GM13977 (cell line): ENCODE measurements around the gene SEMA6B.

ENCODE experiments used
- DNase-seq: peaks from one replicate; pipeline ENCODE4 v3.0.0; 2012; ENCODE audit warnings: low spot score
- CTCF ChIP-seq: IDR thresholded peaks from 2 replicates; pipeline ENCODE4 v1.5.1; 2012; ENCODE audit warnings: mild to moderate bottlenecking, control low read depth; ENCODE audit not compliant: insufficient read depth; ENCODE audit errors: extremely low read depth, missing control alignments
- in situ Hi-C: fragments of 300-500 bp; cut with MboI; formaldehyde crosslinking; loops from one replicate; pipeline ENCODE4 v1.12.0; 2022; ENCODE audit warnings: low sequenced_read_pairs, low pct_unique_long_range_greater_than_20kb, mixed read lengths, inconsistent platforms; ENCODE audit not compliant: unreplicated experiment

SEMA6B gene

GRCh38 chr19:4559569-4559968 is at the start of gene SEMA6B:
Gene SEMA6B, minus strand, starts transcription at chr19:4559684. Its CDS starts 1,227 bp downstream, at chr19:4558457.
- in situ Hi-C loops, result no loop called here
- TF ChIP-seq CTCF, result no peak

GRCh38 chr19:4606921-4607678 is 47.6 kb upstream of the SEMA6B start:
- in situ Hi-C loops, result no loop called here
- DNase-seq, result no peak
- TF ChIP-seq CTCF, result no peak

More at GRCh38 chr19:4559569-4559968, at the start of gene SEMA6B:
- no peak for DNase-seq

- TF ChIP-seq CTCF, result no peak
- in situ Hi-C loops, result no loop called here
- no peak for DNase-seq
Measured at GRCh38 chr19:4606181-4606580, 46.7 kb upstream of the SEMA6B start.

GRCh38 chr19:4604912-4605311 is 45.4 kb upstream of the SEMA6B start:
- no peak for TF ChIP-seq CTCF
- in situ Hi-C loops, result no loop called here
- DNase-seq, result no peak

- no peak for DNase-seq
- in situ Hi-C loops, result no loop called here
- no peak for TF ChIP-seq CTCF
Measured at GRCh38 chr19:4602915-4603314, 43.4 kb upstream of the SEMA6B start.

- no peak for TF ChIP-seq CTCF
- no peak for DNase-seq
- in situ Hi-C loops, result no loop called here
Measured at GRCh38 chr19:4602173-4602788, 42.8 kb upstream of the SEMA6B start.
